Mammary epithelial cell (primary cell): Measurements from ENCODE around the gene CYP27C1.

Experiments
- EZH2 ChIP-seq: IDR thresholded peaks from 2 replicates; pipeline ENCODE4 v1.6.1; 2012; ENCODE audit warnings: low read length, inconsistent platforms, borderline replicate concordance
- TF ChIP-seq, protein P1 (sequence below), 2 donors: IDR thresholded peaks in 1 of 2; conservative IDR thresholded peaks in 1 of 2; 2 replicates each; pipeline ENCODE4 v1.5.1; 2011 to 2012; ENCODE audit warnings: inconsistent platforms in 2 of 2, low read length in 2 of 2, mild to moderate bottlenecking in 2 of 2, control low read depth in 1 of 2, low read depth in 1 of 2; ENCODE audit not compliant: insufficient read depth in 1 of 2; ENCODE audit errors: extremely low read depth in 1 of 2

GRCh38 chr2:127256381-127256780 lies 36.3 kb upstream of the CYP27C1 start:
- TF ChIP-seq, protein P1, sequence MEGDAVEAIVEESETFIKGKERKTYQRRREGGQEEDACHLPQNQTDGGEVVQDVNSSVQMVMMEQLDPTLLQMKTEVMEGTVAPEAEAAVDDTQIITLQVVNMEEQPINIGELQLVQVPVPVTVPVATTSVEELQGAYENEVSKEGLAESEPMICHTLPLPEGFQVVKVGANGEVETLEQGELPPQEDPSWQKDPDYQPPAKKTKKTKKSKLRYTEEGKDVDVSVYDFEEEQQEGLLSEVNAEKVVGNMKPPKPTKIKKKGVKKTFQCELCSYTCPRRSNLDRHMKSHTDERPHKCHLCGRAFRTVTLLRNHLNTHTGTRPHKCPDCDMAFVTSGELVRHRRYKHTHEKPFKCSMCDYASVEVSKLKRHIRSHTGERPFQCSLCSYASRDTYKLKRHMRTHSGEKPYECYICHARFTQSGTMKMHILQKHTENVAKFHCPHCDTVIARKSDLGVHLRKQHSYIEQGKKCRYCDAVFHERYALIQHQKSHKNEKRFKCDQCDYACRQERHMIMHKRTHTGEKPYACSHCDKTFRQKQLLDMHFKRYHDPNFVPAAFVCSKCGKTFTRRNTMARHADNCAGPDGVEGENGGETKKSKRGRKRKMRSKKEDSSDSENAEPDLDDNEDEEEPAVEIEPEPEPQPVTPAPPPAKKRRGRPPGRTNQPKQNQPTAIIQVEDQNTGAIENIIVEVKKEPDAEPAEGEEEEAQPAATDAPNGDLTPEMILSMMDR (conservative IDR thresholded peaks at IDR 0.05 in 1 of 2, IDR thresholded peaks at IDR 0.05 in 1 of 2; ENCODE audit: extremely low read depth in 1 of 2, insufficient read depth in 1 of 2, low read depth in 1 of 2, low read length in 2 of 2), result no peak
- no peak for TF ChIP-seq EZH2
